ENCODE measurements around the gene PCNX2.

PCNX2 gene

GRCh38 chr1:232980355-232980978, 315.1 kb downstream of the PCNX2 start:
- H3K27ac ChIP-seq: no peak overlapping the region
- TF ChIP-seq ZFX (IDR thresholded peaks at IDR 0.05): no peak
- TF ChIP-seq CTCF (conservative IDR thresholded peaks at IDR 0.05): no peak

GRCh38 chr1:232979558-232979957, 316.0 kb downstream of the PCNX2 start:
- H3K27ac ChIP-seq: no peak overlapping the region
- TF ChIP-seq CTCF (conservative IDR thresholded peaks at IDR 0.05) (no peak), ZFX (IDR thresholded peaks at IDR 0.05) (no peak)

- H3K27ac ChIP-seq: no peak overlapping the region
- no peak for TF ChIP-seq CTCF (conservative IDR thresholded peaks at IDR 0.05)
- no peak for TF ChIP-seq ZFX (IDR thresholded peaks at IDR 0.05)
Observed at GRCh38 chr1:232978815-232979214, 316.7 kb downstream of the PCNX2 start.

GRCh38 chr1:232978091-232978634, 317.4 kb downstream of the PCNX2 start:
- no peak overlapping the region for H3K27ac ChIP-seq
- TF ChIP-seq CTCF (conservative IDR thresholded peaks at IDR 0.05) (no peak), ZFX (IDR thresholded peaks at IDR 0.05) (no peak)

- TF ChIP-seq ZFX (IDR thresholded peaks at IDR 0.05) (no peak), CTCF (conservative IDR thresholded peaks at IDR 0.05) (no peak)
- no peak overlapping the region for H3K27ac ChIP-seq
Observed at GRCh38 chr1:232974971-232975370, 320.6 kb downstream of the PCNX2 start.

GRCh38 chr1:232973652-232974611, 321.6 kb downstream of the PCNX2 start:
- TF ChIP-seq ZFX (IDR thresholded peaks at IDR 0.05) (no peak), CTCF (conservative IDR thresholded peaks at IDR 0.05) (no peak)
- H3K27ac ChIP-seq: no peak overlapping the region

- no peak overlapping the region for H3K27ac ChIP-seq
- TF ChIP-seq CTCF (conservative IDR thresholded peaks at IDR 0.05) (no peak), ZFX (IDR thresholded peaks at IDR 0.05) (no peak)
Observed at GRCh38 chr1:232970508-232970907, 325.0 kb downstream of the PCNX2 start.

Measured in C4-2B (cell line).